HG03439 (cell line): ENCODE results near the gene THPO.
A peak's percentile ranks its signal among the peaks of the same experiment; 100 is the strongest.

ENCODE experiments used
- ATAC-seq: cut with Tn5 transposase; IDR thresholded peaks from one replicate; pipeline ENCODE4 v1.9.1; 2021; ENCODE audit warnings: mild to moderate bottlenecking, moderate library complexity; ENCODE audit not compliant: unreplicated experiment

The THPO gene

DNA sequence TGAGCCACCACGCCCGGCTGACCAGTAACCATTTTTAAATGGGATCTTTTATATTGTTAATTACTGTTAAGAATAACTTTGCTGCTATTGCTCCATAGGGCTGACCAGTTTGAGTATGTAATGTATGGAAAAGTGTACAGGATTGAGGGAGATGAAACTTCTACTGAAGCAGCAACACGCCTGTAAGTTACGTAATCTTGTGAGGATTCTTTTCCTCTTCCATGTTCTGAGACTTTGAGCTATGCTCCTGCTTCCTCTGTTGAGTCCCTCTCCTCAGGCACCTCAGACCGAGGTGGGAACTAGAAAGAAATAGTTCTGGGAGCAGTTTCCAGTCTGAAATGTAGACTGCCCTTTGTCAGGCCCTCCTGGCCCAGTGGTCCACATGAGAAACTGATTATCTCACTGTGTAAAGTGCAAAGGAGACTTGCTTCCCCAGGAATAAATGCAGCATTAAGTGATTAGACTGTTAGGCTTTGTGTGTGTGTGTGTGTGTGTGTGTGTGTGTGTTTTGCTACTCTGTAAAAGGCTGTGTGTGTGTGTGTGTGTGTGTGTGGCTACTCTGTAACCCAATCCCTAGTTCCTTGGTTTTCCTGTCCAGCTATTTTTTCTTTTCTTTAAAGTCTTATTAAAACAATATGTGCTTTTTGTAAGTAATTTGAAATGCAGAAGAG is 11.3 kb downstream of the THPO start:
- no peak for ATAC-seq

- peak; percentile 88 for ATAC-seq
Observed at GRCh38 chr3:184362668-184363546, 15.1 kb downstream of the THPO start.

GRCh38 chr3:184361932-184362667 is 15.9 kb downstream of the THPO start:
- no peak for ATAC-seq

GRCh38 chr3:184361532-184361931 is 16.5 kb downstream of the THPO start, which contains the start of the genes CLCN2 and POLR2H:
TSS of gene CLCN2 (minus strand) at chr3:184361605. CDS start at chr3:184361479, 126 bp downstream.
TSS of gene POLR2H (plus strand) at chr3:184361710. CDS start at chr3:184363493, 1,783 bp downstream.
- no peak for ATAC-seq

- ATAC-seq = no peak
Observed at GRCh38 chr3:184360929-184361531, 17.0 kb downstream of the THPO start.

GRCh38 chr3:184360070-184360928 is 17.7 kb downstream of the THPO start:
- no peak for ATAC-seq

DNA sequence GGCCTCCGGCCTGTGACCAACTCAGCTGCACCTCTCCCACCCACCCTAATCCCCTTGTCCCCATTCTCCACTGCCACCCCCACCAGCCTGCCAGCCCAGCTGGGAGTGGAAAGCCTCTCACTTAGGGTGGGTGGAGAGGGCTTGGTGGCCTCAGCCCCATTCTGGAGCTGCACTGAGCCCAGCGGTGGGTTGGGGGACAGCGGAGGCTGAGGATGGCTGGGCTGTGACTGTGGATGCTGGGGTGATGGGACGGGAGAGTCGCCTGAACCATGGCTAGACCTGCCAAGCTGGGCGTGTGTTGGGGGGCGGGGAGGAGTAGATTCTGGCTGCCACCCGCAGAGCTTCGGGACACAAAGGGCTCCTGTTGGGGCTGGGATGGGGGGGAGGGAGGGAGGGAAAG is 18.4 kb downstream of the THPO start:
- ATAC-seq = no peak

- no peak for ATAC-seq
Observed at GRCh38 chr3:184358921-184359350, 19.1 kb downstream of the THPO start.

- no peak for ATAC-seq
Observed at GRCh38 chr3:184358124-184358767, 19.8 kb downstream of the THPO start.

DNA sequence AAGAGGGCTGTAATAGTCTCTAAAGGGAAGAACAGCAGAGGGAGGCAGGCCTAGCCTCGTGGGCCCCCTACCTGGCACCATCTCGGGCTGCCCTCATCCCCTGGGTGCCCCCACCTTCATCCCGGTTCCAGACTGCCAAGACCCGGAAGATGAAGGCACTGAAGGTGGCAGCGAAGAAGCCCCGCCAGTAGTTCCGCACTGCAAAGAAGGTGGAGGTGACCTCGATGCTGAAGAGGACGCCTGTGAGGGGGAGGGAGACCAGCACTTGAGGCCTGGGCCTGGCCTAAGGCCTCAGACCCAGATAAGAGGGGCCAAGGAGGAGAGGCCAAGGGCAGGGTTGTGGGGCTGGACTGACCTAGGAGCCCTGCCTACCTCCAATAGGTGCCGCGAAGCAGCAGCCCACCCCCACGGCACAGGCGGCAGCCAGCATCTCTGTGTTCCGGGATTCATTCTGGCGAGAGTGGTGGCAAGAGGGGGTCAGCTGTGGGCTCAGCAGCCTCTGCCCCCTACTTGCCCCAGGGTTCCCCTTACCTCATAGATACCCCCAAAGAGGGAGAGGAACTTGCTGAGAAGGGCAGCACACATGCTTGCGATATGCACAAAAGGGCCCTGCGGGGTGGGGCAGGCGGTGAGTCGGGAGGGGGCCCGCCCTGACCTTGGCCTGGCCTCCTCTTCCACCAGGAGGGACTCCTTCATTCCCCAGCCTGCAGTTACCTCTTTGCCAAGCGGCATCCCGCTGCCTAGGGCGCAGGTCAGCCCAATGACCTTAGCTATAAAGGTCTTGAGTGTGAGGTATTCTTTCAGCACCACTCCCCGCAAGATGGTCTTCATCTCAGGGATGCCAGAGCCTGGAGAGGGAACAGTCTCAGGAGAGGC is 20.5 kb downstream of the THPO start:
- no peak for ATAC-seq

DNA sequence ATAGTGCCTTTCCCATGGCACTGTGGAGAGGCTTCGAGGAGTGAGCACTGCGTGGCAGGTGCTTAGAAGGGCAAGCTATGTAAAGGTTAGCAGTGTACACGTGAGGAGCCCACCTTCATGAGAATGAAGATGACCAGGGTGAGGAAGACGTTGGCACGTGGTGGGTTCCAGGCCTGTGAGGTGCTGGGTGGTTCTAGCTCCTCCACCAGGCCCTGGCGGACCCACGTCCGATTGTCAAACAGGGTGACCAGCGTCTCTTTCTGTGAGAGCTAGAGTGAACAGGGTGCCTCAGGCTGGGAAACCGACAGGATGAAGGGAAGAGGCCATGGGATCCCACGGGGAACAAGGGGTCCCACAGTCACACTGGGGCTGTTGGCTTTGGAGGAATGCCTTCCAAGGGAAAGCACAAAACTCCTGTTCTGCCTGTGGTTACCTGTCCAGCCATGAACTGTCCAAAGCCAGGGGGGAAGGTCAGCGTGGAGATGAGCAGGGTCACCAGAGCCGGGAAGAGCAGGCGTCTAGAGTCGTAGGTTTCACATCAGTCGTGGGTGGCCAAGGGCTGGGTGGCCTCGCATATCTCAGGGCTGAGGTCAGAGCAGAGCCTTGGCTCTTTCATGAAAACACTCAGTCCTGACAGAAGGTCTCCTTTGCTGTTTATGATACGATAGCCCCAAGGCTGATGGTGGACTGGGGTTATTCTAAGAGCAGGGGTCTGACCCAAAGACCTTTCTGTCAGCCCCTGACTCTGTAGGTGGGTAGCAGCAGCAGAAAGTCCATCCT is 22.6 kb downstream of the THPO start:
- no peak for ATAC-seq

GRCh38 chr3:184354754-184355153 is 23.3 kb downstream of the THPO start:
- ATAC-seq = no peak

- no peak for ATAC-seq
Observed at GRCh38 chr3:184354121-184354728, 23.8 kb downstream of the THPO start.

- ATAC-seq = no peak
Observed at GRCh38 chr3:184353546-184353941, 24.5 kb downstream of the THPO start.

GRCh38 chr3:184352897-184353545 is 25.0 kb downstream of the THPO start:
- ATAC-seq = no peak

GRCh38 chr3:184352149-184352785 is 25.7 kb downstream of the THPO start:
- no peak for ATAC-seq
